ENCODE data around the gene MAP7D2.
"Not testable (repeated sequence)": the region's sequence is repeated elsewhere in the genome, so short reads cannot be mapped to it uniquely, and the experiment has no call there.

Gene MAP7D2

DNA sequence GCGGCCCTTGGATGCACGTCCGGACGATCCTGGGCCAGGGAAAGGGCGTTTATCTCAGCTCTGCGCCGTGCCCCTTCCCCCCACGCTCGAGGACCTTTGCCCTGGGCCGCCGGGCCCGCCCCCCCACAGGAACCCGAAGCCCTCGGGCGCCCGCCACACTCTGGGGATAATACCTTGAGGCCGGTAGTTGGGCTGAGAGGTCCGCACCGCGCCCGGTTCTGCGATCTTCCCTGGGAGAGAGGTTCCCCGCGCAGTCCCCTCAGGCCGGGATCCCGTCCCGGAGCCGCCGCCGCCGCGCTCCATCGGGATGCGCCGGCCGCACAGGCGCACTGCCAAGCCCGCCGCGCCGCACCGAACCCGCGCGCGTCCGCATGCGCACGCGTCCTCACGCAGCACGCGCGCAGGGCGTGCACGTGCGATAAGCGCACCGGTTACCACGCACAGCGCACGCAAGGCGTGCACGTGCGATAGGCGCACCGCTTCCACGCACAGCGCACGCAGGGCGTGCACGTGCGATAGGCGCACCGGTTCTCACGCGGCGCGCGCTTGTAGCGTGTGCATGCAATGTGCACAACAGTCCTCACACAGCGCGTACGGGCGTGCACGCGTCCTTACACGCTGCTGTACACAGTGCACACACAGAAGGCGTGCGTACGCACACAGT lies at the start of gene MAP7D2:
TSS of gene MAP7D2 (minus strand) at position 331 of the 664 bp plus-strand sequence. CDS start at position 303, 28 bp downstream.
- DNase-seq = no peak

DNA sequence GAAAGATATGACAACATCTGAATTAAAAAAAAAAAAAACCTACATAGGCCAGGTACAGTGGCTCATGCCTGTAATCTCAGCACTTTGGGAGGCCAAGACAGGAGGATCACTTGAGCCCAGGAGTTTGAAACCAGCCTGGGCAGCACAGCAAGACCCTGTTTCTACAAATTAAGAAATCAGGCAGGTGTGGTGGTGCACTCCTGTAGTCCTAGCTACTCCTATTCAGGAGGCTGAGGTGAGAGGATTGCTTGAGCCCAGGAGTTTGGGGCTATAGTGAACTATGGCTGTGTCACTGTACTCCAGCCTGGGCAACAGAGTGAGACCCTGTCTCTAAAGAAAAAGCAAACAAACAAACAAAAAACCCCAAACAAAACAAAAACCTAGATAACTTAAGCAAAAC lies 45.8 kb upstream of the MAP7D2 start:
- DNase-seq = not testable (repeated sequence)

DNA sequence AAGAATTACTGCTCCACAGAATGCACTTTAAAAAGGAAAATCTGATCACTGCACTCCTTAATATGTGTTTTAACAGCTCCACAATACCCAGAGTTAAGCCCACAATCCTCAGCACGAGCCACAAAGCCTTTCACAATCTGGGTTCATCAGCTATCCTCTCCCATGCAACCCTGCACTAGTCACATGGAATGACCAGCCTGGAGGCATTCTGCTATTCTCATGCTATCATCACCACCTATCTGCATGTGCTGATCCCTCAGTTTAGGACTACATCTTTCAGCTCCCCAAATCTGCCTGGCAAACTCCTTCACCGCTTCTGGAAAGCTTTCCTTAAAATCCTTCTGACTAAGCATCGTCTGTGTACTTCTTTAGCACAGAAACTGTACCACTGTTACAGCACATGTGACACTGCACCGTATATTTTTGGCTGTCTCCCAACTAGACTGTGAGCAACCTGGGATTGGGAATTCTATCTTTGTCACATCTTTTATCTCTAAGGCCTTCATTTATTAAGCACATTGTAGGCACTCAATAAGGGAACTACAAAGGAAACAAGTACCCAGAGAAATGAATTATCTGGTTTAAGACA lies 43.2 kb upstream of the MAP7D2 start:
- DNase-seq = no peak

DNA sequence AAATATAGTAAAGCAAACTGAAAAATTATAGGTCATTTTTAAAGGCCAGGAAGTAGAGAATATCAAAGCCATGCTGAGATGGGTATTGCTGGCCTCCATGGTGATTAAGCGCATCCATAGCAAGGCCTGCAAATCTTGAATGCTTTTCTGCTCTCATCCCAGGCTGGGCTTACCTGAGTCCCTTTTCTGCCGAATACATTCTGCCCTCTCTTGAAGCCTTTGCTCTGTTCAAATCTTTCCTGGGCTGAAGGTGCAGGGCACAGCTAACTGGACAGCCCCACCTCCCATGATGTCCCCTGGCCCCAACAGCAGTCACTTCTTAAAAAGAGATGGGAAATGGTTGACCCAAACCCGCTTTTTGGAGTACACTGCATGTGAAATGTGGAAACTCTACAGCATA lies 35.0 kb upstream of the MAP7D2 start:
- DNase-seq = no peak

DNA sequence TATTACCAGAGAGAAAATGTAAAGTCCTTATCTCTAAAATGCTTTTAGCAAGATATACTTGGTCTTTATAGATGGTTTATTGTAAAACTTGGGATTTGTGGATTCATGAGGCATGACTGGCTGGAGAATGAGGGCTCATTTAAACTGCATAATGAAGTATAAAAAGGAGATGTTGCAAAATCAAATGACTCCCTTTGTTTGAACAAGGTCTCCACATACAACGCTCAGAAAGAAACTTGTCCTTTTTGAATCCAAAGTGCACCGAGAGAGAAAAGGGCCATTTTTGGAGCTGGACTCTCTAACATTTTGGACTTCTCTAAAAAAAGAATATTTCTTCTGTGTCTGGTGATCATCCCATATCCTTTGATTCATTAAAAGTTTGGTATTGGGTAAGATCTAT lies 32.6 kb upstream of the MAP7D2 start:
- DNase-seq = no peak

DNA sequence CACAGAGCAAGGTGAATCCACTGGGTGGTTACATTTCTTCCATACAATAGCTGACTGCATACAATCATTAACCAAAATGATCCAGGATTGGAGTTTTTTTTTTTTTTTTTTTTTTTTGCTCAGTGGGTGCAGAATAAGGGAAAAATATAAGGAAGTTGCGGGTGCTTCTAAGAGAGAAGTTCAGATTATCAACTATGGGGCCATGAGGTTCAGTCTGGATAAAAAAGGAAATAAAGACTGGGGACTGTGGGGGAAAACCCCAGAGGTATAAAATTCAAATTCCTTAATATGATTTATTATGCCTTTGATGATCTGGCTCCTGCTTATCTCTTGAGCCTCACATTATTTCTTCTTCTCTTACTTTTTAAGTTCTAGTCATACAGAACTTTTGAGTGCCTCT lies 30.9 kb upstream of the MAP7D2 start:
- DNase-seq = no peak

DNA sequence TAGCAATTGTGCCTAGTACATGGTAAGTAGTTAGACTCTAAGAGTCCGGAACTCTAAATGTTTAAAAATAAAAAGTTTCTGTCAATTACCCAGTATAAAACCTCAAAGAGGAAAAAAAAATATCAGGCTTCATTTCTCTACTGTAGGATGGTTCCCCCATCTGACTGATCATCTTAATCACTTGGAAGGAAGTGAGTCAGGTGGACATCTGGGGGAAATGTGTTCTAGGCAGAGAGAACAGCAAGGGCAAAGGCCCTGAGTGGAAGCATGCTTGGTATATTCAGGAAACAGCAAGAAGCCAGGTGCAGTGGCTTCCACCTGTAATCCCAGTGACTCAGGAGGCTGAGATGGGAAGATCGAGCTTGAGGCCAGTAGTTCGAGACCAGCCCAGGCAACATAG lies 27.8 kb upstream of the MAP7D2 start:
- DNase-seq = no peak

DNA sequence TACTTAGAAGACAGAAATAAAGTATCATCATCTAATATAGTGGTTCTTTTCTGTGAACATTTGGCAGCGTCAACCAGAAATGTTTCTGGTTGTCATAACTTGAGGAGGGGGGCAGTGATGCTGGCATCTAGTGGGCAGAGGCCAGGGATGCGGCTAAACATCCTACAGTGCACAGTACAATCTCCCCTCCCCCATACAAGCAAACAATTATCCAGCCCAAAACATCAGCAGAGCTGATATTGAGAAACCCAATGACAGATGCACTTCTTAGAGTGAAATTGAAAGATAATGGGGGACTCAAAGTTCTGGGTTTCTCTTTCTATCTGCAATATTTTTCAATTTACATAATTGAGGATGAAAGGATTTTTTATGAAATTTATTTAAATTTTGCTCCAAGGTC lies 26.9 kb upstream of the MAP7D2 start:
- no peak for DNase-seq

DNA sequence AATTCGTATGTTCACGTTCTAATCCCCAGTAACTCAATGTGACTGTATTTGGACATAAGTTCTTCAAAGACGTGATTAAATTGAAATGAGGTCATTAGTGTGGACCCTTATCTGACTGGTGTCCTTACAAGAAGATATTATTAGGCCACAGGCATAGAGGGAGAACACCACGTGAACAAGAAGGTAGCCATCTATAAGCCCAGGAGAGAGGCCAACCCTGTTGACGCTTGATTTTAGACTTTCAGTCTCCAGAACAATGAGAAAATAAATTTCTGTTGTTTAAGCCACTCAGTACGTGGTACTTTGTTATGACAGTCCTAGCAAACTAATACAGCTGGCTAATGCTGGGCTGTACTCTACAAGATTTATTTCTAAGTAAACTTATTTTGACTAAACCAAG lies 26.4 kb upstream of the MAP7D2 start:
- no peak for DNase-seq

DNA sequence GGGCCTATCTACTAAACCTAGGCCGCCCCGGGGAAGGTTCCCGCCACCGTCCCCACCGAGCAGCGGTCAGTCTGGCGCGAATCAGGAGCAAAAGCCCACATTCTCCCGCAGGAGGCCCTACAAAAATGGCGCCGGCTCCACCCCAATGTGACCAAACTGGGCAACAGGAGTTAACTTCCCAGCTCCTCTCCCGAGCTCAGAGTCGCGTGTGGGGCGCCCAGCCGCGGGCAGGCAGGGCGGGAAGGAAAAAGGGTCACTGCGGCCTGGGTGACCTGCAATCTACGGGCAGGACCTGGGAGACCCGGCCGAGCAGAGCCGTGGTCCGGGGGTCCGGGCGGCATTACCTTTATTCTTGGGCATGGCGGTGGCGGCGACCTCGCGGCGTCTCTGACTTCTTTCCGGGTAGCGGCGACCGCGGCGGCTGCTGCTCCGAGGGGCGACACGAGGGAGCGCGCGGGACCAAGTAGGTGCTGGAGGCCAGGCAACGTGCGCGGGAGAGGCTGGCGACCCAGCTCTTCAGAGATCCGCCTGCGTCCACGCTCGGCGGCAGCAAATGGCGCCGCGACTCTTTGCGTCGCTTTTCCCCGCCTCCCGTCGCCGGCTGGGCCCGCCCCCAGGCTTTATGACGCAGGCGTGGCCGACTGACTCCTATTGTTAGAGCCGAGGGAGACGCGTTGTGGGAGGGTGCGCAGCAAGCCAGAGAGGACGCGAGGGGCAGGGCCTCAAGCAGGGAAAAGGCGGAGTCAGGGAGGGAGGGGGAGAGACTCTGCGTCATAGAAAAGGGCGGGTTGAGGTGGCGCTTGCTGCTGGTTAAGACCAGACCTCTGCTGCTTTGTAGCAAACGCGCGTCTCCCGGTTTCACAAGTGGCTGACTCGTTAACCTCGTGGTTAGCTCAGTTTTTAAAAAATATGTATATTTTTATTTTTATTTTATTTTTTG lies 24.8 kb upstream of the MAP7D2 start, which contains the start of gene EIF1AX:
TSS of gene EIF1AX (minus strand) at position 558 of the 940 bp plus-strand sequence. CDS start at position 360, 198 bp downstream.
- DNase-seq = peak; percentile 96 to 99

DNA sequence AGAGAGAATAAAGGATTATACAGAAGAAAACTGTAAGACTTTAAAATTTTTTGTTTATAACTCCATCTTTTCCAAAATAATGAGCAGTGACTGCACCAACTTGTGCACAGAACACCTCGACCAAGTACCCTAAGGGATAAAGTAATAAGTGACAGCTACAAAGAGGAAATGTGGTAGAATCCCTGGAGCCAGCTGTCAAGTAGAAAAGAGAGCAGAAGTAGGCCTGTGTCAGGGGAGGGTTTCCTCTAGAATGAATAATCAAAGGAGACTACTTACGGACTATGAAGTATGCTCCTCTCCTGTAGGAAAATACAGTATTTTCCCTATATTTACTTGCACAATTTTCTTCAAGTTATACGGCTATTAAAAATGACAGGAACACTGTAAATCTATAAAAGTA lies 23.7 kb upstream of the MAP7D2 start:
- no peak for DNase-seq

DNA sequence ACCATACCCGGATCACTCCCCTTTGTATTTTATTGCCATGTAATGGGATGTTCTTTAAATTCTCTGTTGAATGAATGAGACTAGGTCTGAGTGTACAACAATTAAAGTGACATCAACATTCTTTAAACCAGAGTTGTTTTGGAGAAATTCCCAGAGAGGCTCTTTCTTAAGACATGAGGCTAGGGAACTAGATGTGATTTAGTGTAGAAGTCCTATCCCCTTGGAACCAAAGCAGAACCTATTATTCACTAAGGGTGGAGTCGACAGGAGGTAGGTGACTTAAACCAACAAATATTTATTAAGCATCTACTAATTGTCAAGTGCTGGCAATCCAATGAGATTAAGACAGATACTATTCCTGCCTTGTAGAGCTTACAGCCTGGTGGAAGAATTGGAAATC lies 23.3 kb upstream of the MAP7D2 start:
- no peak for DNase-seq

DNA sequence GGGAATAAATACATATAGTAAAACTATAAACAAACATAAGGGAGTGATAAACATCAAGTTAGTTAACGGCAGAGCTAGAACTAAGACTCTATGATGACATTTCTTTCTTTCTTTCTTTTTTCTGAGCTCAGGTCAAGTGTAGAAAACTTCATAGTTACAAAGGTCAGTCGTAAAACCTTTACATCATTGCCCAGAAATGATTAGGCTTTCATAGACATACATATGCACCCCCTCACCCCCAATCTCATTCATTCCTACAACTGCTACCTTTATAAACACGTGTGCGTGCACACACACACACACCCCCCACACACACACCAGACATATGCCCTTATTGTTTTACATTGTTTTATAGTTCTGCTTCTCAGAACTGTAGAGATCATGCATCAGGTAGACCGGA lies 19.2 kb upstream of the MAP7D2 start:
- DNase-seq = no peak

DNA sequence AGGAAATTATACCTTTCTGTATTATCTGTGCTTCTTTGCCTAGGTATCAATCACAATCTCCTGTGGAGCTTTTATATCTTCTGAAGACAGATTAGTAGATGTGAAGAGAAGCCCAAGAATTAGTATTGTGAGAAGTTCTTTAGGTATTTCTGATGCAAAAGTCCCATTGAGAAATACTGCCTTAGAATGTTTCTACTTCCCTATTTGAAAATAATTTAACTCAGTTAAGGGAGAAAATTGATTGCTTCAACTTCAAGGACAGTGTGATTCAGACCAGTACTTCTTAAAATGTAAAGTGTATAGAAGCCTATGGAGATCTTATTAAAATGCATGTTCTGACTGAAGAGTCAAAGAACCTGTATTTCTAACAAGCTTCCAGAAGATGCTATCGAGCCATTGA lies 16.0 kb upstream of the MAP7D2 start:
- DNase-seq = no peak

DNA sequence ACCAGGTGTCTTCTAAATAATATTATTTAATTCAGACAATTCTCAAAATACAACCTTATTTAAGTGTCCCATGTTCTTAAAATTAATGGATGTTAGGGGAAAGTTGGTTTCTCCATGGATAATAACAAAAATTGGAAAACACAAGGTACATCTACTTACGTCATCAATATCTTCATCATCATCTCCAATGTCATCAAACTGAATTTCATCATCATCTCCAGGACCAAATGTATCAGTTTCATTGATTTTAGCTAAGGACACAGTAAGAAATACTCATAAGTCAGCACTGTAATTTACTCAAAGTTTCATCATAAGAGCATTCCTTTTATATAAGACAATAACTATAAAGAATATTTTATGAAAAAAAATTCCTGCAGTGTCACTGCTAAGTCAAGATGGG lies 13.7 kb upstream of the MAP7D2 start:
- no peak for DNase-seq

DNA sequence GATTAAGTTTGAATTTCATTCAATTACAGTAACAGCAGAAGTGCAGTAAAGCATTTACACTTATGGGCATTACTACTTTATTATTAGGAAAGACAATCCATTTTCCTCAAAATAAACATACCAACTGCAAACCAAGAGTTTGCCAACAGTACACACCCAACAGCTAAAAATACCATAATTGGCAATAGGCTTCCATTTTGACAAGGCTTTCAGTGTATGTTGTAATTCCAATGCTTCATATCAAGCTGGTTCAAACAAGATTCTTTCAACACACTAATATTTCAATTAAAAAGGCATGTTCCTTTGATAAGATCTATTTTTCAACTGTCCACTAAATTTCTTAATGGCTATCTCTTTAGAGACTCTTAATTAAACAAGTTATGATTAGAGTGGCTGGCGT lies 12.8 kb upstream of the MAP7D2 start:
- no peak for DNase-seq

DNA sequence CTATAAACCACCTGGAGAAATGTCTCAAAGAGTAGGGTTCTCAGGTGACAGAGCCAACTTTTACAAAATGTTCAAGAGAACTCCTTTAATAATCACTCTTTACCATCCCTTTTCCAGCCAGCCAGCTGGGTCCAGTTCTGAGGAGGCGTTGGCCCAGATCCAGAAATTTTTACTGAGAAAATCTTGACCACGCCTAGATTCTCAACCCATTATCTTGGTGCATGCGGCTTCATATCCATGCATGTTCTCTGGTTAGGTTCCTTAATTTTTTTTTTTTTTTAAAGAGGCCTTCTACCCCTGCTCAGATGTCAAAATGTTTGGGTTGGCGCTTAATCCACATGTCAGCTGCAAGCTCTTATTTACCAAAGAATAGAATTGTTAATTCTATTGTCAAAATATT lies 12.0 kb upstream of the MAP7D2 start:
- DNase-seq = no peak

DNA sequence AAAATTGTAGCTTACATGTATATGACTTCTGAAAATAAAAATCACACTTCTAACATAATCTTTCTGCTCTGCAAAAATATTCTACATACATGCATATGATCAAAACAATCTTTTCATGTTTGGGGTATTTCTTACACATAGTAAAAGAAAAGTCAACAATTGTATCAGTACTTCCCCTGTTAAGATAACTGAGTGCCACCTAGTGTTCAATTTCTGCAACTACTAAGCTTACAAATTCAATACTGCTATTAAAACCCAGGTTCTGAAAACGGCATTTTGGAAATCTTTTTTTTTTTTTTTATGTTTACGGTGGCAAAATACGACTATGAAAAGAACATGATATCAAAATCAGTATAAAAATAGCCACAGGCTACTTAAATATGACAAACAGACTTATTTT lies 10.7 kb upstream of the MAP7D2 start:
- DNase-seq = not testable (repeated sequence)

DNA sequence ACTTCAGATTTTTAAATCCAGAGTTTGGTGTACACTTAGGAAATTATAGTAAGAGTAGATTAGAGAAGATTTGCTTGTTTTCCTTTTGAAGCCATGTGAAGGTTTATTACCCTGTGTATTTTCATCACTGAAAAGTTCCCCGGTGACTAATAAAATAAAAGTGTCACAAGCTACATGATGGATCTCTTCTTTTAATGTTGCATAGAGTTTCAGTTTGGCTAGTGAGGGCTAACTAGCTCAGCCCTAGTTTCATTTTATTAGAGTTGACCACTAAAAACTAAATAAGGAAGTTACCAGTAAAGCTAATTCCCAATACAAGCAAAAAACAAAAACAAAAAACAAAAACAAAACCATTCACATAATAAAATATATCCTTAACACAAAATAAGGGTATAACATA lies 10.1 kb upstream of the MAP7D2 start:
- DNase-seq = not testable (repeated sequence)

DNA sequence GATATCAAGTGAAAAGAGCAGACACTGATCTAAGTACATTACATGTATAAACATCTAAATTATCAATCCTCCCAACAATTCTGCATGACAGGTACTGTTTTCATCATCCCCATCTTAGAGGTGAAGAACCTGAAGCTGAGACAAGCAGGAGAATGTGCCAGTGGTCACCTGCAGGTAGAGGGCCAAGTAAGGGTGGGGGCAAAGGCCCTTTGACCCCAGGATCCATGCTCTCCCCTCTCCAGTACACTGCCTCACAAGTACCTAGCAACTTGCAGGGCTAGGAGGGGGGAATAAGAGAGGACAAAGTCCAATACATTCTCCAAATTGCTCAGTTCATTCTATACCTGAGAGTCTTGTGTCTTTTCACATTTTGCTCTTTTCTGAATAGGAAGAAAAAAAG lies 8.3 kb upstream of the MAP7D2 start:
- DNase-seq = no peak

DNA sequence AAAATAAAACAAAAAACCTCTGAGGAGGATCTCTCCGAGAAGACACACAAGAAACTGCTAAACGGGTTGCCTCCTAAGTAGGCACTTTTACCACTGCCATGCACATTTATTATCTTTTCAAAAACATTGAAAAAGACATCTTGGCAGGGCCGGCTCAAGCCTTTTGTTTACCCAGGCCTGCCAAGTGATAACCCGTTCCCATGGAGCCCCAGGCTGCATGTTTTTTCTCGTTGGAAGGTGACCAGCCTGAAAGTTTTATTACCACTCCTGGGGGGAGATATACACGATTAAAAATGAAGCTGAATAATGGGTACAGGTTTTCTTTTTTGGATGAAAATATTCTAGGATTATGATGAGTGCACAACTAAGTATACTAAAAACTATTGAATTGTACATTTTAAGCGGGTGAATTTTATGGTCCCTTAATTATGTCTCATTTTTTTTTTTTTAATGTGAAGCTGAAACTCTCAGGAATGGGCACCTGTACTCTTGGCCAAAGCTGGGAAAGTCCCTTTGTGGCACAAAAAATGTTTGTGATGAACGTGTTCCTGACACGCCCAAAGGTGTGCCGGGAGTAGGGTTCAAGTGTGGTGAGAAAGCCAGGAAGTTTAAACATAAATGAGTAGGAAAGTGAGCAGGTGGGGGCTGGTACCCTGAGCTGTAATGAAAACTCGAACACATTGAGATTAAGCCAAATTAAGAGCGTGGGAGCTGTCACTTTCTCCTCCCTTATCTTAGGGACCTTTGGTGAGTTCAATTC lies 1.5 kb upstream of the MAP7D2 start:
- no peak for DNase-seq

DNA sequence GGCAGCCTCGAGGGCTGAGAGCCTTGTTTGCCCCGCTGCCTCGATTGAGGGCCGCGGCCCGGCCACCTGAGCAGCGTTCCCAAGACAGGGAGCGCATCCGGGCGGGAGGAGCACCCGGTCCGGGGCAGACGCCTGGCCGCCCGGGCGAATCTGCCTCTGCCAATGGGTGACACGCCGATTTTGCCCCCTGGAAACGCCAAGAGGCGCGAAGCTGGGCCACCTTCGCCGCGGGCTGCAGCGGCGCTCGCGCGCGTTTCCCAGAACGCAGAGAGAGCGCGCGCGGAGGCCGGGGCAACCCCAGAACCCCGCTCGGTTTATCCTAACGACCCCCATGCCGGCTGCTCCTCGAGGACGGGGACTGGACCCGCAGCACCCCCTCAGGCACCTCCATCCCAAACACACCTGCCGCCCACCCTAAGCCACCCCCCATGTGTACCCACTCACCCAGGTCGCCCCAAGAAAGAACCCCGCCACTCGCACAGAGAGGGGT lies 575 bp downstream of the MAP7D2 start:
- DNase-seq = no peak

Data from cerebellar nuclear complex (tissue), 1 donor.